Activated effector memory CD4-positive, alpha-beta T cell treated with anti-CD3 and anti-CD28 coated beads, Interleukin-2, amount 50 U/mL, for 16 hours (primary cell): ENCODE data around the gene ASGR1.
"Not testable (repeated sequence)": the region's sequence is repeated elsewhere in the genome, so short reads cannot be mapped to it uniquely, and the experiment has no call there.

ENCODE experiments used
- DNase-seq: peaks from one replicate; pipeline ENCODE4 v3.0.0-alpha.2; 2020

The ASGR1 gene

GRCh38 chr17:7158424-7158823 lies 20.7 kb downstream of the ASGR1 start:
- not testable (repeated sequence) for DNase-seq

GRCh38 chr17:7156342-7156940 lies 22.7 kb downstream of the ASGR1 start:
- no peak for DNase-seq

- no peak for DNase-seq
Observed at GRCh38 chr17:7147772-7148171, 31.4 kb downstream of the ASGR1 start.

- DNase-seq: no peak
Observed at GRCh38 chr17:7146115-7146514, 33.1 kb downstream of the ASGR1 start.

GRCh38 chr17:7144213-7144612 lies 35.0 kb downstream of the ASGR1 start:
- DNase-seq: no peak

- no peak for DNase-seq
Observed at GRCh38 chr17:7141824-7142223, 37.3 kb downstream of the ASGR1 start.

GRCh38 chr17:7139400-7139799 lies 39.8 kb downstream of the ASGR1 start:
- DNase-seq: no peak

GRCh38 chr17:7138800-7139381 lies 40.3 kb downstream of the ASGR1 start:
- no peak for DNase-seq

- DNase-seq: peak; percentile 1
Observed at GRCh38 chr17:7137171-7137943, 41.8 kb downstream of the ASGR1 start.

GRCh38 chr17:7136266-7136877 lies 42.8 kb downstream of the ASGR1 start:
- peak; percentile 92 for DNase-seq

GRCh38 chr17:7133916-7134315 lies 45.3 kb downstream of the ASGR1 start:
- DNase-seq: peak; percentile 49

GRCh38 chr17:7133424-7133823 lies 45.7 kb downstream of the ASGR1 start:
- DNase-seq: peak; percentile 78

GRCh38 chr17:7132511-7133094 lies 46.6 kb downstream of the ASGR1 start:
- DNase-seq: peak; percentile 78

GRCh38 chr17:7131423-7131791 lies 47.8 kb downstream of the ASGR1 start:
- DNase-seq: peak; percentile 30

- peak; percentile 42 for DNase-seq
Observed at GRCh38 chr17:7130621-7131422, 48.3 kb downstream of the ASGR1 start.

GRCh38 chr17:7129311-7129710 lies 49.9 kb downstream of the ASGR1 start:
- peak; percentile 25 for DNase-seq

- DNase-seq: peak; percentile 21
Observed at GRCh38 chr17:7128160-7128559, 51.0 kb downstream of the ASGR1 start.

- not testable (repeated sequence) for DNase-seq
Observed at GRCh38 chr17:7127501-7127900, 51.7 kb downstream of the ASGR1 start.

- not testable (repeated sequence) for DNase-seq
Observed at GRCh38 chr17:7126386-7126785, 52.8 kb downstream of the ASGR1 start.

GRCh38 chr17:7124923-7125322 lies 54.2 kb downstream of the ASGR1 start:
- DNase-seq: no peak

- DNase-seq: no peak
Observed at GRCh38 chr17:7123844-7124243, 55.3 kb downstream of the ASGR1 start.
